Body of pancreas (tissue), 4 donors: ENCODE data around the gene STIM1. TPM values are rescaled to one million over a fixed set of nuclear protein-coding genes. Genes with fewer than 3 reads are reported as not detected.
A peak's percentile ranks its signal among the peaks of the same experiment; 100 is the strongest.

Experiments
- ATAC-seq: fragments of 150-250 bp; one replicate; pipeline ENCODE4 v1.9.1; 2016
- DNase-seq, 4 donors: peaks; one replicate each; pipeline ENCODE4 v3.0.0-alpha.2; 2019
- H3K27ac ChIP-seq, 4 donors: fragments of 200-600 bp; sonication (generic); 1 replicate in 3 of 4; 2 replicates in 1 of 4; pipeline versions ENCODE4 v1.5.1 to v1.6.1; 2016 to 2019; ENCODE audit warnings: mild to moderate bottlenecking in 1 of 4, mixed read lengths in 1 of 4, moderate library complexity in 1 of 4
- H3K27me3 ChIP-seq, 2 donors: fragments of 200-600 bp; sonication (generic); one replicate each; pipeline ENCODE4 v1.6.0; 2016; ENCODE audit warnings: mild to moderate bottlenecking in 1 of 2
- H3K36me3 ChIP-seq, 2 donors: fragments of 200-600 bp; sonication (generic); replicated peaks in 1 of 2; 2 replicates each; pipeline ENCODE4 v1.5.1; 2016; ENCODE audit warnings: low read depth in 2 of 2; ENCODE audit not compliant: insufficient read depth in 1 of 2
- H3K4me1 ChIP-seq: fragments of 200-600 bp; sonication (generic); one replicate; pipeline ENCODE4 v1.6.0; 2016
- H3K4me3 ChIP-seq, 2 donors: fragments of 200-600 bp; sonication (generic); 1 replicate in 1 of 2; 2 replicates in 1 of 2; pipeline ENCODE4 v1.5.1; 2016 to 2019
- H3K9me3 ChIP-seq, 3 donors: fragments of 200-600 bp; sonication (generic); 1 replicate in 2 of 3; 2 replicates in 1 of 3; pipeline ENCODE4 v1.5.1; 2016
- POLR2A ChIP-seq, 3 donors: fragments of 450-650 bp; IDR thresholded peaks; one replicate each; pipeline ENCODE4 v1.6.1; 2016; ENCODE audit warnings: antibody characterized with exemption in 3 of 3, mild to moderate bottlenecking in 2 of 3
- WGBS, 2 donors: methylation state at CpG; one replicate each; pipeline ENCODE4 v1.1.5; 2017; 5-methylcytosine and 5-hydroxymethylcytosine counted together
- intact Hi-C: fragments of 100-400 bp; cut with DNase I; formaldehyde crosslinking; loops from one replicate; pipeline ENCODE4 v1.15.1; 2023
- total RNA-seq, 2 donors: library from RNA; depleted of rRNA; stranded (reverse); fragments of >200 nt; gene quantifications; one replicate each; pipeline ENCODE4 v1.1.0, GENCODE V29; 2016
- TF ChIP-seq, protein P1 (sequence below), 7 experiments: fragments of 450-650 bp in 4 of 7; fragments of 200-600 bp in 3 of 7; sonication (generic) in 3 of 7; IDR thresholded peaks; one replicate each; pipeline ENCODE4 v1.5.1; 2016 to 2019; ENCODE audit warnings: antibody characterized with exemption in 7 of 7

Gene STIM1
- total RNA-seq, 2 donors from 2014 or later, result 20.4 to 24.6 TPM

DNA sequence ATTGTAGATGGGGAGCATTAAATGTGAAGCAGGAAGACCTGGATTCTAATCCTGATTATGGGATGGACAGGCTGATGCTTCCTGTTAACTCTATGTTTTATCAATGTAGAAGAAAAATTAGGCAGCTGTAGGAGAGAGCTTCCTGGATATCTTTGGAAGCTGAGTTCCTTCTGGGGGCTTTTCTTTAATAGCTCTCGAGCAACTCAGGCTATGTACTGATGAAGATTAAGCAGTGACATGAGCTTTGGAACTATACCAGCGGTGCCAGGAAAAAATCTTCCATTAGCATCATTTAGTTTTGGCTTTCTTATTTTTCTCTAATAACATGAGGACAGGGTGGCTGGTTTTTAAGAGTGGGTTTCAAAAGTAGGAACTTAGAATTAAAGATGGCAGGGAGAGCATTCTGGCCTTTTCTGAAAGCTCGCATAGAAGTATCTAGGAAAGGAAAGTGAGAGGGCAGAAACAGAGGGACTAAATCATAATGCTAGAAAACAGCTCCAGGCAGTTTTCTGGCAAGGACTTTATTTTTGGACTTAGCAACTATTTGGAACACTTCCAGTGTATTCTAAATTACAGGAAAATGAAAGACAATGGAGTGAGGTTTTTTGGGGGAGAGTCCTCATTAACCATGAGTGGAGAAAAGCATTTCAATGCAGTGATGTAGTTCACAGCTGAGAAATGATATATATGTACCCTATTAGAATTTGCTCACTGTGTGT, 169.9 kb downstream of the STIM1 start:
- intact Hi-C loops, result no loop called here
- 46 to 56% methylated on average over 3 of the region's 3 CpGs for whole genome bisulfite sequencing, 2 donors
- no peaks in the 10 kb centered on the region for H3K36me3 ChIP-seq
- no peak for DNase-seq
- peak overlapping the region; percentile 3 to 32 (median 16) for H3K27ac ChIP-seq
- peaks cover 19% of the 10 kb centered on the region for H3K4me1 ChIP-seq
- H3K4me3 ChIP-seq, result no peak overlapping the region
- ATAC-seq, result no peak
- no peaks in the 10 kb centered on the region for H3K27me3 ChIP-seq
- TF ChIP-seq, protein P1, sequence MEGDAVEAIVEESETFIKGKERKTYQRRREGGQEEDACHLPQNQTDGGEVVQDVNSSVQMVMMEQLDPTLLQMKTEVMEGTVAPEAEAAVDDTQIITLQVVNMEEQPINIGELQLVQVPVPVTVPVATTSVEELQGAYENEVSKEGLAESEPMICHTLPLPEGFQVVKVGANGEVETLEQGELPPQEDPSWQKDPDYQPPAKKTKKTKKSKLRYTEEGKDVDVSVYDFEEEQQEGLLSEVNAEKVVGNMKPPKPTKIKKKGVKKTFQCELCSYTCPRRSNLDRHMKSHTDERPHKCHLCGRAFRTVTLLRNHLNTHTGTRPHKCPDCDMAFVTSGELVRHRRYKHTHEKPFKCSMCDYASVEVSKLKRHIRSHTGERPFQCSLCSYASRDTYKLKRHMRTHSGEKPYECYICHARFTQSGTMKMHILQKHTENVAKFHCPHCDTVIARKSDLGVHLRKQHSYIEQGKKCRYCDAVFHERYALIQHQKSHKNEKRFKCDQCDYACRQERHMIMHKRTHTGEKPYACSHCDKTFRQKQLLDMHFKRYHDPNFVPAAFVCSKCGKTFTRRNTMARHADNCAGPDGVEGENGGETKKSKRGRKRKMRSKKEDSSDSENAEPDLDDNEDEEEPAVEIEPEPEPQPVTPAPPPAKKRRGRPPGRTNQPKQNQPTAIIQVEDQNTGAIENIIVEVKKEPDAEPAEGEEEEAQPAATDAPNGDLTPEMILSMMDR (IDR thresholded peaks at IDR 0.05), result no peak
- no peak for TF ChIP-seq POLR2A (IDR thresholded peaks at IDR 0.05)
- H3K9me3 ChIP-seq, result no peaks in the 10 kb centered on the region

GRCh38 chr11:4025967-4026324, 170.5 kb downstream of the STIM1 start:
- TF ChIP-seq, protein P1 (IDR thresholded peaks at IDR 0.05), result no peak
- no peak for TF ChIP-seq POLR2A (IDR thresholded peaks at IDR 0.05)
- Histone ChIP-seq H3K36me3 (no peaks in the 10 kb centered on the region), H3K4me1 (peaks cover 19% of the 10 kb centered on the region), H3K4me3 (no peak overlapping the region), H3K27ac (peak overlapping the region in 3 of 4 donors; percentile 3 to 32 (median 29)), H3K27me3 (no peaks in the 10 kb centered on the region), H3K9me3 (no peaks in the 10 kb centered on the region)
- ATAC-seq, result peak; percentile 24
- intact Hi-C loops, result no loop called here
- WGBS, 2 donors, result 54 to 63% methylated on average over 2 of the region's 2 CpGs
- no peak for DNase-seq

DNA sequence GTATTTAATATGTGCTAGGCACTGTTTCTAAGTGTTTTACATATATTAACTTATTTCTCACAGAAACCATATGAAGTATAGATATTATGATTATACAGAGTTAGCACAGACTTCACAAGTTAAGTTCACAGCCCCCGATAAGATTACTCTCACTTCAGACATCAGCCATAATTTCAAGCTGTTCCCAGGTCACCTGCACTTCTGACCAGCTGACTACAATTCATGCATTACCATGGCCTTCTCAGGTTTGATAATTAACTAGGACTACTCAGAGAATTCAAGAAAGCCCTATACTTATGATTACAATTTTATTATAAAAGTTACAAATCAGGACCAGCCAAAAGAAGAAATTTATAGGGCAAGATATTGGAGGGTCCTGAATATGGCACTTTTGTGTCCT, 170.9 kb downstream of the STIM1 start:
- Histone ChIP-seq H3K36me3 (no peaks in the 10 kb centered on the region), H3K4me1 (peaks cover 19% of the 10 kb centered on the region), H3K9me3 (no peaks in the 10 kb centered on the region), H3K27me3 (no peaks in the 10 kb centered on the region), H3K27ac (peak overlapping the region in 2 of 4 donors; percentile 1 to 29), H3K4me3 (no peak overlapping the region)
- peak in 3 of 4 donors; percentile 27 to 73 (median 48) for DNase-seq
- 43 to 54% methylated on average over 1 of the region's 1 CpG for WGBS, 2 donors
- intact Hi-C loops, result no loop called here
- no peak for ATAC-seq
- TF ChIP-seq, protein P1 (IDR thresholded peaks at IDR 0.05), result no peak
- TF ChIP-seq POLR2A (IDR thresholded peaks at IDR 0.05), result no peak

DNA sequence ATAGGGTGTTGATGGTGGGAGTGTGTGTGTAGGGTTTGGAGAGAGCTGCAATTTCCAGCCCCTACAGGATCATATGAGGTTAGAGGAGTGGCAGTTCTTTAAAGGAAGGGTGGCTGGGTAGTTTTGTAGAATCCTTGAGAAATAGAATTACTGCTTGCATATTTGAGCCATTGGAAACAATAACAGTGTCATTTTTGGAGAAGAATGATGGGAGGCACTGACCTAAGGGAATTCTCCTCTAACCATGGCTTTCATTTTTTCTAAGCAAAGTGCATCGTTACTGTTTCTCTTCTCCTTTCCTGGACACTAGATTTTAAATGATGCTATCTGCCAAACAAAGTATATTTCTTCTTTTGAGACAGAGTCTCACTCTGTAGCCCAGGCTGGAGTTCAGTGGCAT, 172.3 kb downstream of the STIM1 start:
- ATAC-seq (no peak), DNase-seq (no peak)
- Histone ChIP-seq H3K27ac (no peak overlapping the region), H3K4me3 (no peak overlapping the region), H3K36me3 (no peaks in the 10 kb centered on the region), H3K4me1 (peaks cover 19% of the 10 kb centered on the region), H3K9me3 (no peaks in the 10 kb centered on the region), H3K27me3 (no peaks in the 10 kb centered on the region)
- WGBS, 2 donors, result 80 to 85% methylated on average over 1 of the region's 1 CpG
- TF ChIP-seq POLR2A (IDR thresholded peaks at IDR 0.05), result no peak
- TF ChIP-seq, protein P1 (IDR thresholded peaks at IDR 0.05), result no peak
- intact Hi-C loops, result no loop called here

DNA sequence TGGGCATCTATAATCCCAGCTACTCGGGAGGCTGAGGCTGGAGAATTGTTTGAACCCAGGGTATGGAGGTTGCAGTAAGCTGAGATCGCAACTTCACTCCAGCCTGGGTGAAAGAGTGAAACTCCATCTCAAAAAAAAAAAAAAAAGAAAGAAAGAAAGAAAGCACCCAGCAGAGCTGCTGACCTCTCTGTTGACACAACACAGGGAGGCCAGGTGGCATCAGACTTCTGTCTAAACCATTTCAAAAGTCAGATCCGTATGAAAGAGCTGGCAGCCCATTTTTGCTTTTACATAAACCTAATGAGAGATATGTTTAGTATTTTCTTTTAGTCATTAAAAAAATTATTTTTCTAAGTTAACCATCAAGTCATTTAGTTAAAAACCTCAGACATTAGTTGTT, 174.7 kb downstream of the STIM1 start:
- no peak for DNase-seq
- no peaks in the 10 kb centered on the region for H3K36me3 ChIP-seq
- no peak overlapping the region for H3K4me3 ChIP-seq
- no peaks in the 10 kb centered on the region for H3K27me3 ChIP-seq
- peaks cover 17% of the 10 kb centered on the region for H3K4me1 ChIP-seq
- WGBS, 2 donors, result 76 to 80% methylated on average over 3 of the region's 3 CpGs
- no peaks in the 10 kb centered on the region for H3K9me3 ChIP-seq
- no peak for TF ChIP-seq POLR2A (IDR thresholded peaks at IDR 0.05)
- TF ChIP-seq, protein P1 (IDR thresholded peaks at IDR 0.05), result no peak
- intact Hi-C loops, result no loop called here
- no peak for ATAC-seq
- H3K27ac ChIP-seq, result no peak overlapping the region
